H1 (cell line): ENCODE results near the gene TUBA8. TPM values are rescaled to one million over a fixed set of nuclear protein-coding genes. Genes with fewer than 3 reads are reported as not detected.

ENCODE experiments used
- CTCF ChIA-PET: fragments of 300-600 bp; sonication (Branson Sonifier 250); formaldehyde crosslinking; loops from one replicate; lab custom pipeline; 2021; ENCODE audit not compliant: partially characterized antibody; lab: Charles Lee
- POLR2A ChIA-PET: fragments of 300-600 bp; sonication (Branson Sonifier 250); formaldehyde crosslinking; loops from one replicate; lab custom pipeline; 2021; ENCODE audit warnings: inconsistent platforms; ENCODE audit not compliant: partially characterized antibody; lab: Charles Lee
- DNase-seq, 2 experiments: peaks; one replicate each; pipeline versions ENCODE4 v3.0.0 to v3.0.0-alpha.2; 2010 to 2022; ENCODE audit warnings: low spot score in 2 of 2, low read depth in 1 of 2, mixed read lengths in 1 of 2
- FAIRE-seq: peaks from 2 replicates; lab custom pipeline; 2011; peaks lifted over from hg19 to GRCh38; lab: Jason Lieb, UNC
- H2AFZ ChIP-seq: 2 replicates; pipeline ENCODE4 v1.8.1; 2012; ENCODE audit warnings: low read length, inconsistent platforms
- H2AK5ac ChIP-seq: 2 replicates; pipeline ENCODE4 v1.6.1; 2013; ENCODE audit warnings: low read depth, low read length
- H2BK120ac ChIP-seq: replicated peaks from 2 replicates; pipeline ENCODE3; 2013; ENCODE audit warnings: low read depth, low read length, inconsistent platforms
- H2BK12ac ChIP-seq: 2 replicates; pipeline ENCODE4 v1.6.1; 2013; ENCODE audit warnings: low read depth, low read length
- H2BK15ac ChIP-seq: 2 replicates; pipeline ENCODE4 v1.6.1; 2013; ENCODE audit warnings: low read length
- H2BK20ac ChIP-seq: 2 replicates; pipeline ENCODE4 v1.6.1; 2013; ENCODE audit warnings: low read length
- H2BK5ac ChIP-seq: 2 replicates; pipeline ENCODE4 v1.6.1; 2013; ENCODE audit warnings: low read depth, low read length
- H3K14ac ChIP-seq: 2 replicates; pipeline ENCODE4 v1.6.1; 2013; ENCODE audit warnings: inconsistent platforms; ENCODE audit not compliant: insufficient read length
- H3K18ac ChIP-seq: 2 replicates; pipeline ENCODE4 v1.6.1; 2013; ENCODE audit warnings: low read length; ENCODE audit errors: extremely low read depth
- H3K23ac ChIP-seq: 2 replicates; pipeline ENCODE4 v1.6.1; 2013; ENCODE audit warnings: inconsistent platforms; ENCODE audit not compliant: insufficient read length
- H3K23me2 ChIP-seq: 2 replicates; pipeline ENCODE4 v1.6.1; 2013; ENCODE audit warnings: low read depth, low read length
- H3K27ac ChIP-seq: 2 replicates; pipeline ENCODE4 v1.6.1; 2011; ENCODE audit warnings: low read depth, low read length, inconsistent platforms
- H3K27me3 ChIP-seq, 4 experiments: replicated peaks in 1 of 4; 1 replicate in 1 of 4; 2 replicates in 3 of 4; pipeline versions ENCODE4 v1.6.1 to v1.8.1; 2011 to 2013; ENCODE audit warnings: low read length in 3 of 4, mild to moderate bottlenecking in 3 of 4, inconsistent platforms in 2 of 4, mixed read lengths in 2 of 4, moderate library complexity in 1 of 4; ENCODE audit not compliant: control insufficient read depth in 3 of 4, insufficient read depth in 3 of 4; ENCODE audit errors: extremely low read depth in 1 of 4
- H3K36me3 ChIP-seq, 4 experiments: 2 replicates each; pipeline versions ENCODE4 v1.6.1 to v1.8.1; 2011 to 2013; ENCODE audit warnings: mild to moderate bottlenecking in 4 of 4, low read length in 3 of 4, moderate library complexity in 2 of 4, control low read depth in 1 of 4, inconsistent platforms in 1 of 4; ENCODE audit not compliant: insufficient read depth in 4 of 4, control insufficient read depth in 2 of 4
- H3K4ac ChIP-seq: replicated peaks from 2 replicates; pipeline ENCODE3; 2013; ENCODE audit warnings: low read length, low read depth, mixed read lengths, inconsistent platforms; ENCODE audit not compliant: insufficient read length
- H3K4me1 ChIP-seq, 4 experiments: replicated peaks in 1 of 4; 1 replicate in 1 of 4; 2 replicates in 3 of 4; pipeline versions ENCODE4 v1.6.1 to v1.8.1; 2011 to 2013; ENCODE audit warnings: low read length in 3 of 4, inconsistent platforms in 2 of 4, mixed read lengths in 1 of 4; ENCODE audit not compliant: insufficient read depth in 4 of 4, control insufficient read depth in 3 of 4
- H3K4me2 ChIP-seq, 2 experiments: 2 replicates each; pipeline versions ENCODE4 v1.6.1 to v1.8.1; 2011 to 2013; ENCODE audit warnings: low read depth in 2 of 2, low read length in 2 of 2, control low read depth in 1 of 2, inconsistent platforms in 1 of 2, mild to moderate bottlenecking in 1 of 2; ENCODE audit not compliant: insufficient read depth in 1 of 2
- H3K4me3 ChIP-seq, 4 experiments: fragments of 200-600, 300-600 bp in 1 of 4; sonication (generic), shearing (Covaris generic), sonication (Bioruptor Twin) in 1 of 4; 2 replicates each; pipeline versions ENCODE4 v1.5.1 to v1.8.1; 2011 to 2016; ENCODE audit warnings: low read length in 4 of 4, low read depth in 3 of 4, control low read depth in 2 of 4, inconsistent platforms in 2 of 4, mild to moderate bottlenecking in 2 of 4, mixed read lengths in 1 of 4, moderate library complexity in 1 of 4; ENCODE audit not compliant: insufficient read depth in 2 of 4; ENCODE audit errors: extremely low read depth in 1 of 4
- H3K56ac ChIP-seq: replicated peaks from 2 replicates; pipeline ENCODE3; 2013; ENCODE audit warnings: low read depth, mild to moderate bottlenecking, mixed read lengths, low read length, inconsistent platforms; ENCODE audit not compliant: insufficient read length
- H3K79me1 ChIP-seq: 2 replicates; pipeline ENCODE4 v1.6.1; 2013; ENCODE audit warnings: low read depth, low read length, control low read depth
- H3K79me2 ChIP-seq, 2 experiments: 2 replicates each; pipeline versions ENCODE4 v1.6.1 to v1.8.1; 2012 to 2013; ENCODE audit warnings: low read length in 2 of 2, mild to moderate bottlenecking in 2 of 2, inconsistent platforms in 1 of 2; ENCODE audit not compliant: insufficient read depth in 2 of 2, control insufficient read depth in 1 of 2
- H3K9ac ChIP-seq, 4 experiments: replicated peaks in 1 of 4; 1 replicate in 1 of 4; 2 replicates in 3 of 4; pipeline versions ENCODE4 v1.6.1 to v1.8.1; 2011 to 2013; ENCODE audit warnings: low read depth in 3 of 4, low read length in 3 of 4, control low read depth in 2 of 4, mild to moderate bottlenecking in 2 of 4, moderate library complexity in 2 of 4, inconsistent platforms in 1 of 4; ENCODE audit errors: extremely low read depth in 1 of 4
- H3K9me3 ChIP-seq, 2 experiments: 2 replicates each; pipeline versions ENCODE4 v1.6.1 to v1.8.1; 2012 to 2013; ENCODE audit warnings: mild to moderate bottlenecking in 2 of 2, moderate library complexity in 2 of 2, control low read depth in 1 of 2, inconsistent platforms in 1 of 2, low read depth in 1 of 2, low read length in 1 of 2, mixed read lengths in 1 of 2; ENCODE audit not compliant: insufficient read depth in 2 of 2
- H4K20me1 ChIP-seq, 2 experiments: replicated peaks in 1 of 2; 2 replicates each; pipeline versions ENCODE3 to v1.8.1; 2011 to 2013; ENCODE audit warnings: inconsistent platforms in 2 of 2, low read length in 2 of 2, mild to moderate bottlenecking in 1 of 2; ENCODE audit not compliant: insufficient read depth in 2 of 2, control insufficient read depth in 1 of 2
- H4K5ac ChIP-seq: 2 replicates; pipeline ENCODE4 v1.6.1; 2013; ENCODE audit warnings: low read length, low read depth, mixed read lengths, inconsistent platforms; ENCODE audit not compliant: insufficient read length
- H4K8ac ChIP-seq: 2 replicates; pipeline ENCODE4 v1.8.0; 2013; ENCODE audit warnings: mild to moderate bottlenecking, moderate library complexity, low read length, inconsistent platforms; ENCODE audit not compliant: insufficient read depth; ENCODE audit errors: extremely low read depth
- H4K91ac ChIP-seq: replicated peaks from 2 replicates; pipeline ENCODE3; 2013; ENCODE audit warnings: low read length, mixed read lengths, inconsistent platforms; ENCODE audit not compliant: insufficient read length
- CBX5 ChIP-seq: fragments of 300-800, 300-1000 bp; sonication (generic); IDR thresholded peaks from 2 replicates; pipeline ENCODE4 v1.7.1; 2016; ENCODE audit warnings: antibody characterized with exemption, low read length, low read depth
- HDAC2 ChIP-seq, 2 experiments: fragments of 300-600 bp in 1 of 2; sonication (generic) in 1 of 2; IDR thresholded peaks; 2 replicates each; pipeline ENCODE4 v1.6.1; 2011 to 2012; ENCODE audit warnings: low read depth in 2 of 2, low read length in 2 of 2, mild to moderate bottlenecking in 2 of 2, moderate library complexity in 2 of 2, borderline replicate concordance in 1 of 2, inconsistent platforms in 1 of 2
- HDAC6 ChIP-seq: IDR thresholded peaks from one replicate; pipeline ENCODE4 v1.7.1; 2012; ENCODE audit warnings: low read depth, mild to moderate bottlenecking, inconsistent platforms, low read length, moderate library complexity
- RBBP5 ChIP-seq: IDR thresholded peaks from 2 replicates; pipeline ENCODE4 v1.7.1; 2012; ENCODE audit warnings: low read depth, mild to moderate bottlenecking, inconsistent platforms, low read length, moderate library complexity, borderline replicate concordance
- TEAD4 ChIP-seq: IDR thresholded peaks from 2 replicates; pipeline ENCODE4 v1.6.1; 2012; ENCODE audit warnings: low read depth, low read length, inconsistent platforms, mixed read lengths
- WGBS, 2 experiments: shearing (Covaris generic) in 1 of 2; methylation state at CpG; one replicate each; pipeline versions ENCODE4 v1.1.6 to v1.1.7; 2013 to 2015; ENCODE audit warnings: low lambda C conversion rate in 2 of 2, mixed read lengths in 2 of 2, inconsistent platforms in 1 of 2, low coverage in 1 of 2, missing lambda C conversion rate in 1 of 2; ENCODE audit not compliant: insufficient replicate concordance in 2 of 2, insufficient coverage in 1 of 2, insufficient read length in 1 of 2; ENCODE audit errors: extremely low coverage in 1 of 2, missing lambda C conversion rate in 1 of 2; 5-methylcytosine and 5-hydroxymethylcytosine counted together
- polyA plus RNA-seq, 7 experiments: library from polyadenylated mRNA; depleted of rRNA in 3 of 7; stranded (reverse) in 5 of 7; unstranded in 2 of 7; fragments of >200 nt in 5 of 7; fragments of 200-250 nt in 2 of 7; gene quantifications; 1 replicate in 5 of 7; 2 replicates in 1 of 7; 4 replicates in 1 of 7; pipeline versions ENCODE4 v1.2.1 to v1.2.3, GENCODE V29; 2011 to 2013; ENCODE audit warnings: missing spikeins in 2 of 7, mixed read lengths in 2 of 7
- total RNA-seq: library from RNA; stranded (reverse); fragmentation: NEBNext Ultra II Directional; extraction: Animal tissue kit (Norgen Biotek cat#: 25700); gene quantifications from 2 replicates; pipeline ENCODE4 v1.2.1, GENCODE V29; 2021
- TF ChIP-seq, protein P1 (sequence below): IDR thresholded peaks from 2 replicates; pipeline ENCODE4 v1.6.1; 2011; ENCODE audit warnings: low read length, improper control_type of control experiment

TUBA8 gene
- total and polyA plus RNA-seq, 2 of the 8 experiments (the other 6 are each of a cell fraction or from before 2014, with no cell fraction given), result 1.0 to 4.0 TPM

DNA sequence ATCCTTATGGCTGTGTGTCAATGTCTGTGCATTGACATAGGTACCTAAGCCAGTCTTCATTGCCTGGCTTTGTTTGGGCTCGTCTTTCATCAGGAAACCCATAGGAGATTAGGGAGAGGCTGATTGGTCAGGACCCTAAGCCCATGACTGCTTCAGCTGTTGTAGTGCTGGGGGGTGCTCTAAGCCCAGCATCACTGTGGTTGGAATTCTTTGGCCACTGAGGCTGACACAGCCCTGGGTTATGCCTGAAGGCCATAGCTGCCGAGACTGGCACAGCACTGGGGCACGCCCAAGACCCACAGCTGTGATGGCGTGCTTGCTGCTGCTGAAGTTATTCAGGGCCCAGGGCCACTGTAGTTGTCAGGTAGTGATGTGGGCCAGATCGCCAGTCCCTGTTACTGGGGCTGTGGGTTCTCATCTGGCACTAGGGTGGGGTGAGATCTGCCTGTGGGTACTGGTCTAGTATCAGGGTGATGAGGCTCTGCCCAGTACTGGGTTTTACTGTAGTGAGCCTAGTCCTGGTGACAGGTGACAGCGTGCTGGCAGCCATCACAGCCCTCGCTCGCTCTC lies 44.3 kb downstream of the TUBA8 start:
- Histone ChIP-seq H3K23ac (no peak overlapping the region), H4K8ac (no peak overlapping the region), H4K5ac (no peak overlapping the region), H3K9me3 (no peaks in the 10 kb centered on the region), H2BK12ac (no peak overlapping the region), H4K91ac (no peak overlapping the region), H3K4me2 (no peak overlapping the region), H2BK15ac (no peak overlapping the region), H3K14ac (no peak overlapping the region), H3K36me3 (no peaks in the 10 kb centered on the region), H2BK5ac (no peak overlapping the region), H3K4me1 (peaks cover 0 to 6% (median 2%) of the 10 kb centered on the region in 4 experiments; a peak in 3 of 7 replicates), H3K79me2 (no peaks in the 10 kb centered on the region), H2BK20ac (no peak overlapping the region), H3K4me3 (no peak overlapping the region), H3K27me3 (peaks cover 0 to 4% (median 0%) of the 10 kb centered on the region in 4 experiments; a peak in 1 of 7 replicates), H3K9ac (no peak overlapping the region), H4K20me1 (no peaks in the 10 kb centered on the region), H3K79me1 (no peaks in the 10 kb centered on the region), H3K18ac (no peak overlapping the region), H3K23me2 (peaks cover 1% of the 10 kb centered on the region; the same call in 1 of the 2 replicates), H3K56ac (no peak overlapping the region), H3K4ac (no peak overlapping the region), H2BK120ac (no peak overlapping the region), H2AFZ (no peak overlapping the region), H2AK5ac (no peak overlapping the region), H3K27ac (no peak overlapping the region)
- WGBS, 2 experiments, result 93% methylated on average over 6 of the region's 8 CpGs; no CpG with 5 or more reads in 1 of the 2 experiments
- ChIA-PET POLR2A (no interaction called here), CTCF (interaction anchor here (1.2 to 2.0 kb wide), 2 partner anchors 28 to 68 kb away, joined by 3 to 4 read pairs; no protein-coding TSS in a partner anchor)
- DNase-seq (no peak), FAIRE-seq (no peak)
- TF ChIP-seq RBBP5, result no peak
- TF ChIP-seq CBX5, result no peak
- no peak for TF ChIP-seq HDAC2 (IDR thresholded peaks at IDR 0.05; ENCODE audit: borderline replicate concordance in 1 of 2, low read depth in 2 of 2, low read length in 2 of 2)
- TF ChIP-seq, protein P1, sequence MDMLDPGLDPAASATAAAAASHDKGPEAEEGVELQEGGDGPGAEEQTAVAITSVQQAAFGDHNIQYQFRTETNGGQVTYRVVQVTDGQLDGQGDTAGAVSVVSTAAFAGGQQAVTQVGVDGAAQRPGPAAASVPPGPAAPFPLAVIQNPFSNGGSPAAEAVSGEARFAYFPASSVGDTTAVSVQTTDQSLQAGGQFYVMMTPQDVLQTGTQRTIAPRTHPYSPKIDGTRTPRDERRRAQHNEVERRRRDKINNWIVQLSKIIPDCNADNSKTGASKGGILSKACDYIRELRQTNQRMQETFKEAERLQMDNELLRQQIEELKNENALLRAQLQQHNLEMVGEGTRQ, result no peak
- no peak for TF ChIP-seq TEAD4
- TF ChIP-seq HDAC6, result no peak
